Activated CD4-positive, alpha-beta memory T cell treated with anti-CD3 and anti-CD28 coated beads, Interleukin-2, amount 10 ng/mL, durations not matched to agents 7 days and 5 days (primary cell): ENCODE data around the gene CD79B. TPM values are rescaled to one million over a fixed set of nuclear protein-coding genes. Genes with fewer than 3 reads are reported as not detected.

ENCODE experiments used
- CTCF ChIA-PET: fragments of 350-600 bp; sonication (Branson Sonifier 250); formaldehyde crosslinking; loops from one replicate; lab custom pipeline; 2021; ENCODE audit warnings: antibody characterized with exemption, inconsistent platforms; lab: Charles Lee
- POLR2A ChIA-PET: fragments of 350-600 bp; sonication (Branson Sonifier 250); formaldehyde crosslinking; loops from one replicate; lab custom pipeline; 2021; ENCODE audit warnings: antibody characterized with exemption; lab: Charles Lee
- DNase-seq: peaks from one replicate; pipeline ENCODE4 v3.0.0-alpha.2; 2020
- H3K27ac Mint-ChIP-seq: one replicate; pipeline ENCODE4 v1.8.0; 2021; ENCODE audit warnings: mild to moderate bottlenecking, mixed read lengths
- H3K27me3 Mint-ChIP-seq: one replicate; pipeline ENCODE4 v1.8.0; 2021; ENCODE audit warnings: mixed read lengths
- H3K36me3 Mint-ChIP-seq: one replicate; pipeline ENCODE4 v1.8.0; 2021; ENCODE audit warnings: low read depth, mixed read lengths
- H3K4me1 Mint-ChIP-seq: one replicate; pipeline ENCODE4 v1.8.0; 2021; ENCODE audit warnings: mixed read lengths
- H3K4me3 Mint-ChIP-seq: one replicate; pipeline ENCODE4 v1.8.0; 2021; ENCODE audit warnings: mild to moderate bottlenecking, mixed read lengths
- H3K9me3 Mint-ChIP-seq: one replicate; pipeline ENCODE4 v1.8.0; 2021; ENCODE audit warnings: mixed read lengths
- total RNA-seq, 2 experiments: library from RNA; stranded (reverse); gene quantifications; one replicate each; pipeline ENCODE4 v1.2.3, GENCODE V29; 2021

The CD79B gene
- total RNA-seq, 2 experiments from 2014 or later, result 48.6 to 50.2 TPM

- peaks cover 4% of the 10 kb centered on the region for H3K27me3 Mint-ChIP-seq
- ChIA-PET CTCF (interaction anchor here (1.2 kb wide), 1 partner anchor 38 kb away, joined by 3 read pairs; the partner anchor contains the start of gene CSHL1), POLR2A (interaction anchor here (0.8 kb wide), 1 partner anchor 36 kb away, joined by 3 read pairs; no protein-coding TSS in a partner anchor)
- no peaks in the 10 kb centered on the region for H3K9me3 Mint-ChIP-seq
- H3K4me3 Mint-ChIP-seq, result no peak overlapping the region
- DNase-seq, result no peak
- H3K36me3 Mint-ChIP-seq, result no peaks in the 10 kb centered on the region
- H3K27ac Mint-ChIP-seq, result no peak overlapping the region
- H3K4me1 Mint-ChIP-seq, result peaks cover 26% of the 10 kb centered on the region
These were observed 16.4 kb upstream of the CD79B start for GRCh38 chr17:63948521-63948920.

GRCh38 chr17:63947711-63948330 lies 15.7 kb upstream of the CD79B start:
- H3K27me3 Mint-ChIP-seq, result peaks cover 6% of the 10 kb centered on the region
- DNase-seq, result no peak
- ChIA-PET POLR2A (interaction anchor here (1.0 kb wide), 1 partner anchor 198 kb away, joined by 4 read pairs; no protein-coding TSS in a partner anchor), CTCF (interaction anchor here (1.9 to 2.8 kb wide), 8 partner anchors 9 to 81 kb away, joined by 7 to 59 read pairs (median 16); partner anchors contain the start of genes CSHL1 and GH1)
- no peak overlapping the region for H3K27ac Mint-ChIP-seq
- H3K9me3 Mint-ChIP-seq, result no peaks in the 10 kb centered on the region
- no peaks in the 10 kb centered on the region for H3K36me3 Mint-ChIP-seq
- H3K4me3 Mint-ChIP-seq, result no peak overlapping the region
- peaks cover 25% of the 10 kb centered on the region for H3K4me1 Mint-ChIP-seq

GRCh38 chr17:63946440-63947363 lies 14.6 kb upstream of the CD79B start:
- H3K27me3 Mint-ChIP-seq, result peaks cover 10% of the 10 kb centered on the region
- peak; percentile 67 for DNase-seq
- POLR2A ChIA-PET, result interaction anchor here (0.7 to 1.9 kb wide), 17 partner anchors 10 to 246 kb away, joined by 3 to 15 read pairs (median 4); partner anchors contain the start of genes CD79B, ICAM2 and PRR29
- no peaks in the 10 kb centered on the region for H3K36me3 Mint-ChIP-seq
- no peaks in the 10 kb centered on the region for H3K9me3 Mint-ChIP-seq
- peak overlapping the region; percentile 37 for H3K4me3 Mint-ChIP-seq
- CTCF ChIA-PET, result interaction anchor here (0.8 to 2.8 kb wide), 39 partner anchors 8 to 574 kb away, joined by 3 to 59 read pairs (median 6); partner anchors contain the start of genes CD79B, CSHL1, ERN1 and GH1
- peaks cover 22% of the 10 kb centered on the region for H3K4me1 Mint-ChIP-seq
- H3K27ac Mint-ChIP-seq, result peak overlapping the region; percentile 71

GRCh38 chr17:63945784-63946439 lies 13.8 kb upstream of the CD79B start:
- peaks cover 22% of the 10 kb centered on the region for H3K4me1 Mint-ChIP-seq
- CTCF ChIA-PET, result interaction anchor here (0.8 to 2.8 kb wide), 39 partner anchors 9 to 574 kb away, joined by 3 to 59 read pairs (median 6); partner anchors contain the start of genes CD79B, CSHL1, ERN1 and GH1
- no peak overlapping the region for H3K27ac Mint-ChIP-seq
- no peak for DNase-seq
- H3K27me3 Mint-ChIP-seq, result peaks cover 10% of the 10 kb centered on the region
- H3K36me3 Mint-ChIP-seq, result no peaks in the 10 kb centered on the region
- POLR2A ChIA-PET, result interaction anchor here (0.9 to 1.9 kb wide), 14 partner anchors 11 to 245 kb away, joined by 3 to 15 read pairs (median 6); partner anchors contain the start of genes CD79B, ICAM2 and PRR29
- no peak overlapping the region for H3K4me3 Mint-ChIP-seq
- H3K9me3 Mint-ChIP-seq, result no peaks in the 10 kb centered on the region

GRCh38 chr17:63944736-63945499 lies 12.8 kb upstream of the CD79B start:
- ChIA-PET CTCF (interaction anchor here (1.7 to 2.8 kb wide), 4 partner anchors 10 to 81 kb away, joined by 8 to 59 read pairs (median 20); partner anchors contain the start of gene GH1), POLR2A (interaction anchor here (1.2 to 1.9 kb wide), 4 partner anchors 12 to 201 kb away, joined by 5 to 10 read pairs (median 7); partner anchors contain the start of gene CD79B)
- no peaks in the 10 kb centered on the region for H3K9me3 Mint-ChIP-seq
- no peak overlapping the region for H3K4me3 Mint-ChIP-seq
- peaks cover 22% of the 10 kb centered on the region for H3K4me1 Mint-ChIP-seq
- H3K27me3 Mint-ChIP-seq, result peaks cover 10% of the 10 kb centered on the region
- no peak overlapping the region for H3K27ac Mint-ChIP-seq
- no peaks in the 10 kb centered on the region for H3K36me3 Mint-ChIP-seq
- no peak for DNase-seq

GRCh38 chr17:63943745-63944144 lies 11.6 kb upstream of the CD79B start:
- Mint-ChIP-seq H3K27me3 (peaks cover 10% of the 10 kb centered on the region), H3K36me3 (no peaks in the 10 kb centered on the region), H3K9me3 (no peaks in the 10 kb centered on the region), H3K27ac (no peak overlapping the region), H3K4me1 (peaks cover 27% of the 10 kb centered on the region), H3K4me3 (no peak overlapping the region)
- DNase-seq, result no peak
- CTCF ChIA-PET, result no interaction called here
- POLR2A ChIA-PET, result no interaction called here

GRCh38 chr17:63942309-63942985 lies 10.3 kb upstream of the CD79B start:
- Mint-ChIP-seq H3K4me1 (peaks cover 31% of the 10 kb centered on the region), H3K36me3 (no peaks in the 10 kb centered on the region), H3K27me3 (peaks cover 10% of the 10 kb centered on the region), H3K4me3 (no peak overlapping the region), H3K9me3 (no peaks in the 10 kb centered on the region), H3K27ac (no peak overlapping the region)
- CTCF ChIA-PET, result interaction anchor here (1.7 kb wide), 1 partner anchor 23 kb away, joined by 4 read pairs; no protein-coding TSS in a partner anchor
- no peak for DNase-seq
- POLR2A ChIA-PET, result interaction anchor here (0.8 kb wide), 1 partner anchor 24 kb away, joined by 3 read pairs; the partner anchor contains the start of gene GH1

GRCh38 chr17:63941751-63942150 lies 9.6 kb upstream of the CD79B start:
- peaks cover 27% of the 10 kb centered on the region for H3K4me1 Mint-ChIP-seq
- H3K9me3 Mint-ChIP-seq, result no peaks in the 10 kb centered on the region
- ChIA-PET CTCF (interaction anchor here (1.7 kb wide), 1 partner anchor 22 kb away, joined by 4 read pairs; no protein-coding TSS in a partner anchor), POLR2A (interaction anchor here (0.8 to 1.3 kb wide), 2 partner anchors 10 to 23 kb away, joined by 3 to 5 read pairs; partner anchors contain the start of genes CD79B and GH1)
- no peaks in the 10 kb centered on the region for H3K36me3 Mint-ChIP-seq
- peaks cover 10% of the 10 kb centered on the region for H3K27me3 Mint-ChIP-seq
- no peak overlapping the region for H3K27ac Mint-ChIP-seq
- no peak overlapping the region for H3K4me3 Mint-ChIP-seq
- DNase-seq, result no peak

GRCh38 chr17:63941162-63941561 lies 9.0 kb upstream of the CD79B start:
- Mint-ChIP-seq H3K9me3 (no peaks in the 10 kb centered on the region), H3K4me3 (no peak overlapping the region), H3K36me3 (no peaks in the 10 kb centered on the region), H3K27me3 (peaks cover 13% of the 10 kb centered on the region), H3K4me1 (peaks cover 21% of the 10 kb centered on the region), H3K27ac (no peak overlapping the region)
- ChIA-PET POLR2A (interaction anchor here (0.6 to 1.3 kb wide), 2 partner anchors 9 to 15 kb away, joined by 4 to 5 read pairs; partner anchors contain the start of gene CD79B), CTCF (interaction anchor here (0.7 kb wide), 1 partner anchor 192 kb away, joined by 3 read pairs; no protein-coding TSS in a partner anchor)
- DNase-seq, result no peak

GRCh38 chr17:63940584-63940983 lies 8.5 kb upstream of the CD79B start:
- H3K27ac Mint-ChIP-seq, result no peak overlapping the region
- H3K4me1 Mint-ChIP-seq, result peaks cover 15% of the 10 kb centered on the region
- H3K4me3 Mint-ChIP-seq, result no peak overlapping the region
- peaks cover 15% of the 10 kb centered on the region for H3K27me3 Mint-ChIP-seq
- POLR2A ChIA-PET, result interaction anchor here (0.6 to 1.5 kb wide), 4 partner anchors 9 to 14 kb away, joined by 3 to 5 read pairs (median 4); partner anchors contain the start of gene CD79B
- H3K36me3 Mint-ChIP-seq, result no peaks in the 10 kb centered on the region
- H3K9me3 Mint-ChIP-seq, result no peaks in the 10 kb centered on the region
- CTCF ChIA-PET, result interaction anchor here (0.7 kb wide), 1 partner anchor 193 kb away, joined by 3 read pairs; no protein-coding TSS in a partner anchor
- DNase-seq, result no peak

GRCh38 chr17:63939884-63940283 lies 7.8 kb upstream of the CD79B start:
- Mint-ChIP-seq H3K9me3 (no peaks in the 10 kb centered on the region), H3K4me3 (no peak overlapping the region), H3K36me3 (no peaks in the 10 kb centered on the region), H3K27me3 (peaks cover 17% of the 10 kb centered on the region), H3K27ac (no peak overlapping the region), H3K4me1 (peaks cover 9% of the 10 kb centered on the region)
- ChIA-PET POLR2A (interaction anchor here (0.7 to 1.5 kb wide), 3 partner anchors 9 to 39 kb away, joined by 3 to 4 read pairs (median 3); no protein-coding TSS in a partner anchor), CTCF (no interaction called here)
- DNase-seq, result no peak
